Measurements from ENCODE around the gene SMYD3.
"Not testable (repeated sequence)": the region's sequence is repeated elsewhere in the genome, so short reads cannot be mapped to it uniquely, and the experiment has no call there.

Gene SMYD3

DNA sequence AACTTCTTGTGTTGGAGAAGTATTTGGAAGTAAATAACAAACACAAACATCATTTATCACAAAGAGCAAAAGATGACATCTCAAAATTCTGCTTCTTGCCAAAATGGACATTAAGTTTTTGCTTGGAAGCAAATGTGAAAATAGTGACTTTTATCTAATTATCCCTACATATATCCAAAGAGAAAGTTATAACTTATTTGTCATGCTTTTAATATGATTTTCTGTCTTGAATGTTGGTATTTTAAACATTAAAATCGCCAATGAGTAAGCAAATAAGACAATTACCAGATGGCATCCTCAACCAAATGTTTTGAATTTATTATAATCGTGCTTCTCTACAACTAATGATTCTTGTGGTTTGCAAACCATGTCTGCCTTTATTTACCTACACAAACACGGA, 758.0 kb downstream of the SMYD3 start:
- Histone ChIP-seq H3F3A (ENCODE audit: control insufficient read depth, insufficient read depth) (no peaks in the 10 kb centered on the region), H3K27me3 (ENCODE audit: control insufficient read depth, low read length) (no peaks in the 10 kb centered on the region), H3K27ac (ENCODE audit: low read depth, low read length) (no peak overlapping the region), H3K4me1 (ENCODE audit: control insufficient read depth, low read length) (no peaks in the 10 kb centered on the region), H3K4me2 (ENCODE audit: low read length) (no peak overlapping the region), H4K20me1 (ENCODE audit: control insufficient read depth, insufficient read depth, low read depth, low read length) (no peaks in the 10 kb centered on the region), H3K9me3 (ENCODE audit: control insufficient read depth, insufficient read depth, low read length) (no peaks in the 10 kb centered on the region), H3K79me2 (ENCODE audit: control insufficient read depth, low read length) (no peaks in the 10 kb centered on the region), H3K4me3 (ENCODE audit: low read length) (no peak overlapping the region), H3K9me2 (replicated peaks; ENCODE audit: control insufficient read depth, low read length) (no peaks in the 10 kb centered on the region), H3K36me3 (ENCODE audit: control insufficient read depth, low read length) (no peaks in the 10 kb centered on the region)
- TF ChIP-seq, protein P1, sequence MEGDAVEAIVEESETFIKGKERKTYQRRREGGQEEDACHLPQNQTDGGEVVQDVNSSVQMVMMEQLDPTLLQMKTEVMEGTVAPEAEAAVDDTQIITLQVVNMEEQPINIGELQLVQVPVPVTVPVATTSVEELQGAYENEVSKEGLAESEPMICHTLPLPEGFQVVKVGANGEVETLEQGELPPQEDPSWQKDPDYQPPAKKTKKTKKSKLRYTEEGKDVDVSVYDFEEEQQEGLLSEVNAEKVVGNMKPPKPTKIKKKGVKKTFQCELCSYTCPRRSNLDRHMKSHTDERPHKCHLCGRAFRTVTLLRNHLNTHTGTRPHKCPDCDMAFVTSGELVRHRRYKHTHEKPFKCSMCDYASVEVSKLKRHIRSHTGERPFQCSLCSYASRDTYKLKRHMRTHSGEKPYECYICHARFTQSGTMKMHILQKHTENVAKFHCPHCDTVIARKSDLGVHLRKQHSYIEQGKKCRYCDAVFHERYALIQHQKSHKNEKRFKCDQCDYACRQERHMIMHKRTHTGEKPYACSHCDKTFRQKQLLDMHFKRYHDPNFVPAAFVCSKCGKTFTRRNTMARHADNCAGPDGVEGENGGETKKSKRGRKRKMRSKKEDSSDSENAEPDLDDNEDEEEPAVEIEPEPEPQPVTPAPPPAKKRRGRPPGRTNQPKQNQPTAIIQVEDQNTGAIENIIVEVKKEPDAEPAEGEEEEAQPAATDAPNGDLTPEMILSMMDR (IDR thresholded peaks at IDR 0.05; ENCODE audit: low read depth, low read length, poor library complexity, severe bottlenecking), result no peak
- TF ChIP-seq EZH2phosphoT487 (IDR thresholded peaks at IDR 0.05; ENCODE audit: borderline replicate concordance, low read length), result no peak

DNA sequence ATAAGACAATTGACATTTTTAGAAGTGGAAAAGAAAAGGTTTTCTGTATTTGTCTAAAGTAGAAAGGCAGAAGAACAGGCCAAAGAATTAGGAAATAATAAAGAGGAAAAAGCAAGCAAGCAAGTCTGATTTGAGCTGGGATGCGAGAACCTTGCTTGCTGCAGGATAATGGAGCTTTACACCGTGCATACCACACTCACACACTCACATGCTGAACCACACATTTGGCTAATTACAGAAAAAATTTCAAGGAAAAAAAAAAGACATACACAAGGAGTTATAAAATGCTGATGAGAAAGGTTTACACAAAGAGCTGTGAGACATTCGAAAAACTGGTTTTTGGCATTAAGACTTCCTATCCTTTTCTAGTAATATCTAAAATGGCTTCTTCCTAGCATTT, 758.4 kb downstream of the SMYD3 start:
- Histone ChIP-seq H3K4me3 (ENCODE audit: low read length) (no peak overlapping the region), H3K9me3 (ENCODE audit: control insufficient read depth, insufficient read depth, low read length) (no peaks in the 10 kb centered on the region), H3K4me2 (ENCODE audit: low read length) (no peak overlapping the region), H3K79me2 (ENCODE audit: control insufficient read depth, low read length) (no peaks in the 10 kb centered on the region), H3K27ac (ENCODE audit: low read depth, low read length) (no peak overlapping the region), H4K20me1 (ENCODE audit: control insufficient read depth, insufficient read depth, low read depth, low read length) (no peaks in the 10 kb centered on the region), H3F3A (ENCODE audit: control insufficient read depth, insufficient read depth) (no peaks in the 10 kb centered on the region), H3K4me1 (ENCODE audit: control insufficient read depth, low read length) (no peaks in the 10 kb centered on the region), H3K27me3 (ENCODE audit: control insufficient read depth, low read length) (no peaks in the 10 kb centered on the region), H3K9me2 (replicated peaks; ENCODE audit: control insufficient read depth, low read length) (no peaks in the 10 kb centered on the region), H3K36me3 (ENCODE audit: control insufficient read depth, low read length) (no peaks in the 10 kb centered on the region)
- no peak for TF ChIP-seq EZH2phosphoT487 (IDR thresholded peaks at IDR 0.05; ENCODE audit: borderline replicate concordance, low read length)
- TF ChIP-seq, protein P1 (IDR thresholded peaks at IDR 0.05; ENCODE audit: low read depth, low read length, poor library complexity, severe bottlenecking), result no peak

DNA sequence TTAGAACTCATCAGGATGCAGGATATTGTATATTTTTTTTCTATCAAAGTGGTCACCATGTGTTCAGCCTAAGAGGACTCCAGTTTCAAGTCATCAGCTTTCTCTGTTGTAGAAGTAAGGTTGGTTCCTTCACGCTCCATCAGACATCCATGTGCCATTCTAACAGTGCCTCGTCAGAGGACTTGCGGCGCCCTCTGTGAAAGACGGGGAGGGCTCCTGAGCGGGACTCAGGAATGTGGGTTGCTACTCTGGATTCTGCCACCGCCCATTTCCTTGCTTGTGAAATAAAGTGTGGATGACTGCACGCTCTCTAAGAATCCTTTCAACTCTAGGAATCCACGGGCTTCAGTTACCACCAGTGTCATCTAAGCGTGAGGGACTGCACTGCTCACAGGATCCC, 758.8 kb downstream of the SMYD3 start:
- no peaks in the 10 kb centered on the region for H3K9me2 ChIP-seq (replicated peaks; ENCODE audit: control insufficient read depth, low read length)
- H4K20me1 ChIP-seq (ENCODE audit: control insufficient read depth, insufficient read depth, low read depth, low read length), result no peaks in the 10 kb centered on the region
- TF ChIP-seq, protein P1 (IDR thresholded peaks at IDR 0.05; ENCODE audit: low read depth, low read length, poor library complexity, severe bottlenecking), result no peak
- TF ChIP-seq EZH2phosphoT487 (IDR thresholded peaks at IDR 0.05; ENCODE audit: borderline replicate concordance, low read length), result no peak
- H3K4me2 ChIP-seq (ENCODE audit: low read length), result no peak overlapping the region
- no peak overlapping the region for H3K4me3 ChIP-seq (ENCODE audit: low read length)
- H3K9me3 ChIP-seq (ENCODE audit: control insufficient read depth, insufficient read depth, low read length), result no peaks in the 10 kb centered on the region
- H3K27me3 ChIP-seq (ENCODE audit: control insufficient read depth, low read length), result no peaks in the 10 kb centered on the region
- H3K4me1 ChIP-seq (ENCODE audit: control insufficient read depth, low read length), result no peaks in the 10 kb centered on the region
- no peaks in the 10 kb centered on the region for H3K79me2 ChIP-seq (ENCODE audit: control insufficient read depth, low read length)
- H3K27ac ChIP-seq (ENCODE audit: low read depth, low read length), result no peak overlapping the region
- no peaks in the 10 kb centered on the region for H3F3A ChIP-seq (ENCODE audit: control insufficient read depth, insufficient read depth)
- no peaks in the 10 kb centered on the region for H3K36me3 ChIP-seq (ENCODE audit: control insufficient read depth, low read length)

DNA sequence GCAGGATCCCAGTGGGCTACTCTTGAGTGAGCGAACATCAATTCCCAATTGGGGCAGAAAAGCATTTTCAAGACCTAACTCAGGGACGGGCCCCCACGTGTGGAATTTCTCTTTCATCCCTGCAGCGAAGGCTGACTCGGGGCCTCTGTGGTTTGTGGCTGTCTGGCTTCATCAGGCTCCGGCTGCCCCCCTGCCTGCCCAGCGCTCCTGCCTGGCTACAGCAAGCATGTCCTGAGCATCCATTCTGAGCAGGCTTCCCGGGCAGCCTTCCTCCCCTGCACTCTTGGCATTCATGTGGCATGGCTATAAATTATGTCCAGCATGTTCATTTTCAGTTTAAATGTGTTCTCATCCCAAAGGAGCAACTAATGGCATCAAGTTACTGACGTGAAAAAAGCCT, 764.2 kb downstream of the SMYD3 start:
- H3K4me3 ChIP-seq (ENCODE audit: low read length), result no peak overlapping the region
- H3K4me2 ChIP-seq (ENCODE audit: low read length), result no peak overlapping the region
- no peaks in the 10 kb centered on the region for H3K27me3 ChIP-seq (ENCODE audit: control insufficient read depth, low read length)
- H3K9me2 ChIP-seq (replicated peaks; ENCODE audit: control insufficient read depth, low read length), result no peaks in the 10 kb centered on the region
- no peak for TF ChIP-seq EZH2phosphoT487 (IDR thresholded peaks at IDR 0.05; ENCODE audit: borderline replicate concordance, low read length)
- TF ChIP-seq, protein P1 (IDR thresholded peaks at IDR 0.05; ENCODE audit: low read depth, low read length, poor library complexity, severe bottlenecking), result no peak
- H4K20me1 ChIP-seq (ENCODE audit: control insufficient read depth, insufficient read depth, low read depth, low read length), result no peaks in the 10 kb centered on the region
- H3K36me3 ChIP-seq (ENCODE audit: control insufficient read depth, low read length), result no peaks in the 10 kb centered on the region
- H3K9me3 ChIP-seq (ENCODE audit: control insufficient read depth, insufficient read depth, low read length), result no peaks in the 10 kb centered on the region
- H3F3A ChIP-seq (ENCODE audit: control insufficient read depth, insufficient read depth), result no peaks in the 10 kb centered on the region
- H3K27ac ChIP-seq (ENCODE audit: low read depth, low read length), result no peak overlapping the region
- H3K4me1 ChIP-seq (ENCODE audit: control insufficient read depth, low read length), result no peaks in the 10 kb centered on the region
- H3K79me2 ChIP-seq (ENCODE audit: control insufficient read depth, low read length), result no peaks in the 10 kb centered on the region

DNA sequence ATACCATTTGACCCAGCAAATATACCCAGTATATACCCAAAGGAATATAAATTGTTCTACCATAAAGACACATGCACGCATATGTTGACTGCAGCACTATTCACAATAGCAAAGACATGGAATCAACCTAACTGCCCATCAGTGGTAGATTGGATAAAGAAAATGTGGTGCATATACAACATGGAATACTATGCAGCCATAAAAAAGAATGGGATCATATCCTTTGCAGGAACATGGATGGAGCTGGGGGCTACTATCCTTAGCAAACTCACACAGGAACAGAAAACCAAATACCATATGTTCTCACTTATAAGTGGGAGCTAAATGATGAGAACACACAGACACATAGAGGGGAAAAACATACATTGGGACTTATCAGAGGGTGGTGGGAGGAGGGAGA, 766.7 kb downstream of the SMYD3 start:
- not testable (repeated sequence) for H3K36me3 ChIP-seq (ENCODE audit: control insufficient read depth, low read length); H3K4me3 ChIP-seq (ENCODE audit: low read length); H3K4me1 ChIP-seq (ENCODE audit: control insufficient read depth, low read length); H3K9me2 ChIP-seq (replicated peaks; ENCODE audit: control insufficient read depth, low read length); H4K20me1 ChIP-seq (ENCODE audit: control insufficient read depth, insufficient read depth, low read depth, low read length); H3K27ac ChIP-seq (ENCODE audit: low read depth, low read length); H3K79me2 ChIP-seq (ENCODE audit: control insufficient read depth, low read length); H3F3A ChIP-seq (ENCODE audit: control insufficient read depth, insufficient read depth); H3K4me2 ChIP-seq (ENCODE audit: low read length); H3K27me3 ChIP-seq (ENCODE audit: control insufficient read depth, low read length); H3K9me3 ChIP-seq (ENCODE audit: control insufficient read depth, insufficient read depth, low read length)

Measured in DOHH2 (cell line).